Fibroblast of lung (primary cell): Measurements from ENCODE around the gene FHDC1. TPM values are rescaled to one million over a fixed set of nuclear protein-coding genes. Genes with fewer than 3 reads are reported as not detected.

Source experiments
- DNase-seq, 2 donors: peaks; one replicate each; pipeline versions ENCODE4 v3.0.0 to v3.0.0-alpha.2; 2010; ENCODE audit warnings: low read depth in 2 of 2
- H2AFZ ChIP-seq: 2 replicates; pipeline ENCODE4 v1.5.1; 2012; ENCODE audit warnings: low read length, control low read depth, inconsistent platforms
- H3K27ac ChIP-seq: 2 replicates; pipeline ENCODE4 v1.5.1; 2011; ENCODE audit warnings: low read length, control low read depth; ENCODE audit not compliant: insufficient read depth
- H3K27me3 ChIP-seq: 2 replicates; pipeline ENCODE4 v1.5.1; 2011; ENCODE audit warnings: mild to moderate bottlenecking, low read length; ENCODE audit not compliant: control insufficient read depth, insufficient read depth
- H3K36me3 ChIP-seq: 2 replicates; pipeline ENCODE4 v1.5.1; 2011; ENCODE audit warnings: low read length; ENCODE audit not compliant: control insufficient read depth, insufficient read depth
- H3K4me1 ChIP-seq: 2 replicates; pipeline ENCODE4 v1.5.1; 2011; ENCODE audit warnings: low read length; ENCODE audit not compliant: control insufficient read depth, insufficient read depth; ENCODE audit errors: extremely low read depth
- H3K4me2 ChIP-seq: 2 replicates; pipeline ENCODE4 v1.5.1; 2011; ENCODE audit warnings: low read length, control low read depth; ENCODE audit not compliant: insufficient read depth; ENCODE audit errors: extremely low read depth
- H3K4me3 ChIP-seq, 4 experiments: fragments of 200-600 bp in 1 of 4; sonication (generic) in 1 of 4; replicated peaks in 1 of 4; 2 replicates each; pipeline ENCODE4 v1.5.1; 2011 to 2016; ENCODE audit warnings: low read length in 4 of 4, low read depth in 3 of 4, mild to moderate bottlenecking in 3 of 4, control low read depth in 2 of 4, inconsistent platforms in 1 of 4, mixed read lengths in 1 of 4; ENCODE audit not compliant: insufficient read depth in 1 of 4; ENCODE audit errors: control extremely low read depth in 1 of 4
- H3K79me2 ChIP-seq: 2 replicates; pipeline ENCODE4 v1.5.1; 2012; ENCODE audit warnings: mild to moderate bottlenecking, low read length, inconsistent platforms; ENCODE audit not compliant: control insufficient read depth, insufficient read depth
- H3K9ac ChIP-seq: 2 replicates; pipeline ENCODE4 v1.5.1; 2011; ENCODE audit warnings: mild to moderate bottlenecking, low read length, control low read depth; ENCODE audit not compliant: insufficient read depth
- H3K9me3 ChIP-seq: 2 replicates; pipeline ENCODE4 v1.5.1; 2012; ENCODE audit warnings: low read depth, low read length; ENCODE audit not compliant: control insufficient read depth, insufficient read depth
- H4K20me1 ChIP-seq: 2 replicates; pipeline ENCODE4 v1.5.1; 2011; ENCODE audit warnings: low read length; ENCODE audit not compliant: control insufficient read depth, insufficient read depth; ENCODE audit errors: extremely low read depth
- CTCF ChIP-seq, 2 donors: IDR thresholded peaks in 1 of 2; conservative IDR thresholded peaks in 1 of 2; 1 replicate in 1 of 2; 2 replicates in 1 of 2; pipeline ENCODE4 v1.5.1; 2011 to 2012; ENCODE audit warnings: low read length in 2 of 2, control low read depth in 1 of 2, inconsistent platforms in 1 of 2, low read depth in 1 of 2, mild to moderate bottlenecking in 1 of 2
- EZH2 ChIP-seq: IDR thresholded peaks from 2 replicates; pipeline ENCODE4 v1.5.1; 2012; ENCODE audit warnings: low read length, control low read depth, mild to moderate bottlenecking; ENCODE audit errors: missing control alignments
- polyA plus RNA-seq, 2 donors: library from polyadenylated mRNA; depleted of rRNA in 1 of 2; stranded (reverse) in 1 of 2; unstranded in 1 of 2; fragments of >200 nt; gene quantifications; 2 replicates each; pipeline ENCODE4 v1.2.1, GENCODE V29; 2011 to 2012; ENCODE audit warnings: missing spikeins in 1 of 2
- total RNA-seq: library from RNA; depleted of rRNA; stranded (reverse); fragments of >200 nt; gene quantifications from 2 replicates; pipeline ENCODE4 v1.2.1, GENCODE V29; 2014

Gene FHDC1
- total and polyA plus RNA-seq, 2 donors (not counting 1 experiment from before 2014, with no cell fraction given) = 0.14 to 0.33 TPM

GRCh38 chr4:153025406-153025805 lies 89.3 kb downstream of the FHDC1 start:
- Histone ChIP-seq H2AFZ (no peak overlapping the region), H3K9ac (no peak overlapping the region), H3K4me3 (no peak overlapping the region), H3K36me3 (no peaks in the 10 kb centered on the region), H3K79me2 (no peaks in the 10 kb centered on the region), H3K9me3 (no peaks in the 10 kb centered on the region), H3K27me3 (no peaks in the 10 kb centered on the region), H3K27ac (no peak overlapping the region), H4K20me1 (no peaks in the 10 kb centered on the region), H3K4me2 (no peak overlapping the region), H3K4me1 (no peaks in the 10 kb centered on the region)
- no peak for DNase-seq
- TF ChIP-seq EZH2 (no peak), CTCF (conservative IDR thresholded peaks at IDR 0.05 in 1 of 2, IDR thresholded peaks at IDR 0.05 in 1 of 2; ENCODE audit: low read depth in 1 of 2, low read length in 2 of 2) (no peak)

GRCh38 chr4:153026591-153027346 lies 90.6 kb downstream of the FHDC1 start:
- no peaks in the 10 kb centered on the region for H3K27me3 ChIP-seq
- H3K27ac ChIP-seq = no peak overlapping the region
- no peaks in the 10 kb centered on the region for H3K79me2 ChIP-seq
- no peaks in the 10 kb centered on the region for H3K36me3 ChIP-seq
- H4K20me1 ChIP-seq = no peaks in the 10 kb centered on the region
- no peak overlapping the region for H3K4me2 ChIP-seq
- no peak overlapping the region for H2AFZ ChIP-seq
- no peak for TF ChIP-seq CTCF (conservative IDR thresholded peaks at IDR 0.05 in 1 of 2, IDR thresholded peaks at IDR 0.05 in 1 of 2; ENCODE audit: low read depth in 1 of 2, low read length in 2 of 2)
- no peak for TF ChIP-seq EZH2
- H3K9ac ChIP-seq = no peak overlapping the region
- H3K9me3 ChIP-seq = no peaks in the 10 kb centered on the region
- H3K4me1 ChIP-seq = no peaks in the 10 kb centered on the region
- DNase-seq = no peak
- H3K4me3 ChIP-seq = no peak overlapping the region

GRCh38 chr4:153027866-153028265 lies 91.7 kb downstream of the FHDC1 start:
- H3K9me3 ChIP-seq = no peaks in the 10 kb centered on the region
- no peaks in the 10 kb centered on the region for H3K4me1 ChIP-seq
- no peaks in the 10 kb centered on the region for H4K20me1 ChIP-seq
- no peaks in the 10 kb centered on the region for H3K79me2 ChIP-seq
- no peak overlapping the region for H3K4me3 ChIP-seq
- DNase-seq = no peak
- no peak overlapping the region for H3K27ac ChIP-seq
- H3K9ac ChIP-seq = no peak overlapping the region
- H2AFZ ChIP-seq = no peak overlapping the region
- no peaks in the 10 kb centered on the region for H3K27me3 ChIP-seq
- H3K4me2 ChIP-seq = no peak overlapping the region
- TF ChIP-seq CTCF (conservative IDR thresholded peaks at IDR 0.05 in 1 of 2, IDR thresholded peaks at IDR 0.05 in 1 of 2; ENCODE audit: low read depth in 1 of 2, low read length in 2 of 2) (no peak), EZH2 (no peak)
- H3K36me3 ChIP-seq = no peaks in the 10 kb centered on the region
